Ectodermal cell (in vitro differentiated cells): Measurements from ENCODE around the gene ADAMTS15.

Source experiments
- H3K27ac ChIP-seq: 2 replicates; pipeline ENCODE4 v1.7.0; 2013; ENCODE audit warnings: mild to moderate bottlenecking, low read depth, low read length; ENCODE audit not compliant: insufficient read depth, poor library complexity, severe bottlenecking
- H3K27me3 ChIP-seq: 2 replicates; pipeline ENCODE4 v1.7.0; 2013; ENCODE audit warnings: mild to moderate bottlenecking, low read length; ENCODE audit not compliant: insufficient read depth, control insufficient read depth, poor library complexity, severe bottlenecking
- H3K36me3 ChIP-seq: one replicate; pipeline ENCODE4 v1.7.0; 2013; ENCODE audit warnings: low read length; ENCODE audit not compliant: control insufficient read depth, insufficient read depth
- H3K4me1 ChIP-seq: one replicate; pipeline ENCODE4 v1.7.0; 2013; ENCODE audit warnings: low read length; ENCODE audit not compliant: control insufficient read depth, insufficient read depth
- H3K4me3 ChIP-seq: 2 replicates; pipeline ENCODE4 v1.7.0; 2013; ENCODE audit warnings: low read depth, low read length, control low read depth; ENCODE audit not compliant: insufficient read depth
- H3K9me3 ChIP-seq: 2 replicates; pipeline ENCODE4 v1.7.0; 2013; ENCODE audit warnings: mild to moderate bottlenecking, low read length, moderate library complexity; ENCODE audit not compliant: control insufficient read depth
- WGBS, 2 experiments: methylation state at CpG; one replicate each; pipeline ENCODE4 v1.1.7; 2013; ENCODE audit warnings: missing lambda C conversion rate in 2 of 2; 5-methylcytosine and 5-hydroxymethylcytosine counted together

Gene ADAMTS15

DNA sequence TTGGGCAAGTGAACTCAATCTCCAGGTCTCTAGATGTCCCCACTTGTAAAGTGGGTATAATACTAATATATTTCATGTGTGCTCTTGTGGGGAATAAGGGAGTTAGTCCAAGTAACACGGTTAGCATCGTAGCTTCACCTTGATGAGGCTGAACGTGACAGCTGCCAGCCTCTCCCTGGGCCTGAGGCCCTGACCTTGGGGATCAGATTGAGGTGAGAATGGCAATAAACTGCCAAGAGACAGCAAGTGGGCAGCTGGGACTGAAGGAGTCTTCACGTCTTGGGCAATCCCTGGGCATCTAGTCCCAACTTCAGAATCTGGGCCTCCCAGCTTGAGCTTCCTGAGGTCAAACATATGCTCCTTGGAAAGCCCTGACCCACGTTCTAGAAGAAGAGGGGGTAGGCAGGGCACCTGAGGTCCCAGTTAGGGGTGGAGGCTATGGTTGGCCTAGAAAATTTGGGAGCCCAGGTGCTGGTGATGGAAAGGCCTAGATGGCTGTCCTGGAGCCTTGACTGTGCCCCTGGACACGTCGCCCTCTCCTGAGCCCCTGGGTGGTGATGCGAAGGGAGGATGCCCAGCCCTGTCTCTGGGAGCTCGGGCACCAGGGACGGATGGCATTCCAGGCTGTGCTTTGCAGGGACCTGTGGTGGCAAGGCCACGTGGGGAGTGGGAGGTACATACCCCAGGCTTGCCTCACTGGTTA lies 23.4 kb downstream of the ADAMTS15 start:
- no peaks in the 10 kb centered on the region for H3K9me3 ChIP-seq
- H3K27me3 ChIP-seq = no peaks in the 10 kb centered on the region
- no peak overlapping the region for H3K4me3 ChIP-seq
- H3K27ac ChIP-seq = no peak overlapping the region
- H3K4me1 ChIP-seq = no peaks in the 10 kb centered on the region
- H3K36me3 ChIP-seq = no peaks in the 10 kb centered on the region
- WGBS, 2 experiments = 92 to 94% methylated on average over 11 of the region's 11 CpGs

GRCh38 chr11:130472434-130472961 lies 24.1 kb downstream of the ADAMTS15 start:
- Histone ChIP-seq H3K4me1 (no peaks in the 10 kb centered on the region), H3K27ac (no peak overlapping the region), H3K9me3 (no peaks in the 10 kb centered on the region), H3K36me3 (no peaks in the 10 kb centered on the region), H3K4me3 (no peak overlapping the region), H3K27me3 (no peaks in the 10 kb centered on the region)
- 92 to 96% methylated on average over 7 of the region's 7 CpGs for WGBS, 2 experiments

DNA sequence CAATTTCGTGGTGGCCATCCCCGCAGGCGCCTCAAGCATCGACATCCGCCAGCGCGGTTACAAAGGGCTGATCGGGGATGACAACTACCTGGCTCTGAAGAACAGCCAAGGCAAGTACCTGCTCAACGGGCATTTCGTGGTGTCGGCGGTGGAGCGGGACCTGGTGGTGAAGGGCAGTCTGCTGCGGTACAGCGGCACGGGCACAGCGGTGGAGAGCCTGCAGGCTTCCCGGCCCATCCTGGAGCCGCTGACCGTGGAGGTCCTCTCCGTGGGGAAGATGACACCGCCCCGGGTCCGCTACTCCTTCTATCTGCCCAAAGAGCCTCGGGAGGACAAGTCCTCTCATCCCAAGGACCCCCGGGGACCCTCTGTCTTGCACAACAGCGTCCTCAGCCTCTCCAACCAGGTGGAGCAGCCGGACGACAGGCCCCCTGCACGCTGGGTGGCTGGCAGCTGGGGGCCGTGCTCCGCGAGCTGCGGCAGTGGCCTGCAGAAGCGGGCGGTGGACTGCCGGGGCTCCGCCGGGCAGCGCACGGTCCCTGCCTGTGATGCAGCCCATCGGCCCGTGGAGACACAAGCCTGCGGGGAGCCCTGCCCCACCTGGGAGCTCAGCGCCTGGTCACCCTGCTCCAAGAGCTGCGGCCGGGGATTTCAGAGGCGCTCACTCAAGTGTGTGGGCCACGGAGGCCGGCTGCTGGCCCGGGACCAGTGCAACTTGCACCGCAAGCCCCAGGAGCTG lies 24.8 kb downstream of the ADAMTS15 start:
- Histone ChIP-seq H3K4me3 (no peak overlapping the region), H3K36me3 (no peaks in the 10 kb centered on the region), H3K27me3 (no peaks in the 10 kb centered on the region), H3K4me1 (peaks cover 3% of the 10 kb centered on the region), H3K9me3 (no peaks in the 10 kb centered on the region), H3K27ac (no peak overlapping the region)
- 95 to 96% methylated on average over 52 of the region's 52 CpGs for WGBS, 2 experiments

DNA sequence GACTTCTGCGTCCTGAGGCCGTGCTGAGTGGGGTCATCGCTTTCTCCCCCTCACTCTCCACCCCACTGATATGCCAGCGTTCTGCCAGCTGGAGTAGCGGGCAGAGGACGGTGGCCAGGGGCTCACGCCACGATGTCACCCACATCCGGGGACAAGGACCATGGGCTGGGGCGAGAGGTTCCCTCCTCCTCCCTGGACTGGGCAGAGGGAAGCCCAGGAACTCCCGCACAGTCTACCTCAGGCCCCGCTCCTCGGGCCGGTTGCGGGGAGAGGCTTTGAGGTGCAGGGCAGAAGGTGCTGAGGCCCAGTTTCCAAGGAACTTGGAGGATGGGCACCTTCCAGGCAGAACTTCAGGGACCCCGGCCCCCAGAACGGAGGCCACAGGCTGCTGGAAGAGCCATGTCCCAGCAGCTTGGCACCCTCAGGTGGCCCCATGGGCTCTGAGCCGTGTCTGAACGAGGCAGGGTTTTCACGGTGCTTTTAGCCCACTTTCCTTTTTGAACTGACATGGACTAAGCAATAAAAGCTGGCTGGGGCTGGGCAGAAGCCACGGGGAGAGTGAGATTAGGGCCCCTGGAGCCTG lies 25.4 kb downstream of the ADAMTS15 start:
- WGBS, 2 experiments = 94 to 97% methylated on average over 21 of the region's 21 CpGs
- Histone ChIP-seq H3K4me1 (peaks cover 9% of the 10 kb centered on the region), H3K27me3 (no peaks in the 10 kb centered on the region), H3K4me3 (no peak overlapping the region), H3K27ac (no peak overlapping the region), H3K36me3 (no peaks in the 10 kb centered on the region), H3K9me3 (no peaks in the 10 kb centered on the region)

DNA sequence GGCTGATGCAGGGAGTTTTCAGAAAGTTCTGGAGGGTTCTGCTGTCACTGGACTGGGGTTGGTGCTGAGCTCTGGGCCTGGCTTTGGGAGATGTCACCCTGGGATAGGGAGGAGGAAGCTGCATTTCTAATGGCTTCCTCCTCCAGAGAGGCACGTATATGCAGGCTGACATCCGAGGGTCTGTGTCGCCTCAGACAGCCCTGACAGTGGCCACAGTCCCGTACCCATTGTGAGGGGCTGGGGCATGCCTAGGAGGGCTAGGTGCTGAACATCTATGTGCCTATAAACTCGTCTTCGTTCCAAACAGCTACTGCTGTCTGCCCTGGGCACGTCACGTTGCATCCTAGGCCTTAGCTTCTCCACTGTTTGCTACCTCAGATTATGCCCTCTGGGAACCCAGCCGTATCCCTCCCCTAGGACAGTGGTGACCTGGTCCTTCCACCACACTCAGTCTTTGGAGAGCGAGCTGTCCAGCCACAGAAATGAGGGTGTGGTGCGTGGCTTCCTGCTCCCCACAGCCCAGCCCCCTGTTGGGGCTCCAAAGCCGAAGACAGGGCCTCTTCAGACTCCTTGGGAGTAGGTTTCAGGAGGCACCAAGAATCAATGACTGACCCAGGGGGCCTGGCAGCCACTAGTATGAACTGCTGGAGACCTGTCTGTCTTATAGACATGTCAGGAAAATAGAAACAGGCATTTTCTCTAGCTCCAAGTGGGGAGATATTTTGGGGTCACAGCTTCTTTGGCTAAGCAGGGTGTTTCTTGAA lies 26.4 kb downstream of the ADAMTS15 start:
- no peaks in the 10 kb centered on the region for H3K36me3 ChIP-seq
- 92 to 96% methylated on average over 12 of the region's 12 CpGs for WGBS, 2 experiments
- no peaks in the 10 kb centered on the region for H3K27me3 ChIP-seq
- H3K27ac ChIP-seq = no peak overlapping the region
- no peaks in the 10 kb centered on the region for H3K9me3 ChIP-seq
- H3K4me1 ChIP-seq = peaks cover 12% of the 10 kb centered on the region
- no peak overlapping the region for H3K4me3 ChIP-seq

- Histone ChIP-seq H3K27ac (no peak overlapping the region), H3K4me1 (peaks cover 12% of the 10 kb centered on the region), H3K27me3 (no peaks in the 10 kb centered on the region), H3K9me3 (no peaks in the 10 kb centered on the region), H3K36me3 (no peaks in the 10 kb centered on the region), H3K4me3 (no peak overlapping the region)
- 93 to 95% methylated on average over 9 to 10 of the region's 10 CpGs for WGBS, 2 experiments
Measured at GRCh38 chr11:130475426-130476053, 27.1 kb downstream of the ADAMTS15 start.

DNA sequence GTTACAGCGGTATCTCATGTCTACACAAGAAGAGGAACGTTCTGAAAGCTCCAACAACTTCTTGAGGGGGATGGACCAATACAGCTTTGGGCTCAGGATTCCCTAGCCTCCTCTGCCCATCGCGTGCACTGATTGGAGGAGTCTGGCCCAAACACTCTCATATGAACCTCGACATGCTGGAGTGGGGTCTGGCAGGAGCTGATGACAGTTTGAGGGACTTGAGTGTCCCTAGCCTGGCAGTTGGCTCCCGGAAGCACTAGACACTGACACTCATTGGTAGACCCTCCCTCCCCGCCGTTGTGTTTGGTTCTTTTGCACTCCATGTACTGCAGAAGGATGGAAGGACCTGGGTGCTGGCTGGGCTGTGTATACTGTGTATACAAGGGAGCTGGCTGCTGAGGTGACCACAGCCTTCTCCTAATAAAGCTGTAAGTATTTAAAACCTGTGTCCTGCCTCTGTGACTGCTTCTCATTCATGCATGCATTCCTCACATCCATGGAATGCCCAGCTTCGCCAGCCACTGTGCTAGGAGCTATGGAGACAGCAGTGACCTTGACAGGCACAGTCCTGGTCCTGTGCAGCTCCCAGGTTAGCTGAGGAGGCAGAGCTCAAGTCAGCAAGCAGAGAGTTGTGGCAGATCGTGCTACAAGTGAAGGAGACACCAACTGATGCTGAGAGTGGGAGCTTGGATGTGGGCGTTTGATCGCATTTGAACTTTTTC lies 27.9 kb downstream of the ADAMTS15 start:
- Histone ChIP-seq H3K27me3 (no peaks in the 10 kb centered on the region), H3K4me1 (peaks cover 12% of the 10 kb centered on the region), H3K9me3 (no peaks in the 10 kb centered on the region), H3K36me3 (no peaks in the 10 kb centered on the region), H3K4me3 (no peak overlapping the region), H3K27ac (no peak overlapping the region)
- WGBS, 2 experiments = 89 to 91% methylated on average over 12 of the region's 12 CpGs

GRCh38 chr11:130476922-130477491 lies 28.6 kb downstream of the ADAMTS15 start:
- no peak overlapping the region for H3K27ac ChIP-seq
- 91 to 93% methylated on average over 16 of the region's 16 CpGs for WGBS, 2 experiments

DNA sequence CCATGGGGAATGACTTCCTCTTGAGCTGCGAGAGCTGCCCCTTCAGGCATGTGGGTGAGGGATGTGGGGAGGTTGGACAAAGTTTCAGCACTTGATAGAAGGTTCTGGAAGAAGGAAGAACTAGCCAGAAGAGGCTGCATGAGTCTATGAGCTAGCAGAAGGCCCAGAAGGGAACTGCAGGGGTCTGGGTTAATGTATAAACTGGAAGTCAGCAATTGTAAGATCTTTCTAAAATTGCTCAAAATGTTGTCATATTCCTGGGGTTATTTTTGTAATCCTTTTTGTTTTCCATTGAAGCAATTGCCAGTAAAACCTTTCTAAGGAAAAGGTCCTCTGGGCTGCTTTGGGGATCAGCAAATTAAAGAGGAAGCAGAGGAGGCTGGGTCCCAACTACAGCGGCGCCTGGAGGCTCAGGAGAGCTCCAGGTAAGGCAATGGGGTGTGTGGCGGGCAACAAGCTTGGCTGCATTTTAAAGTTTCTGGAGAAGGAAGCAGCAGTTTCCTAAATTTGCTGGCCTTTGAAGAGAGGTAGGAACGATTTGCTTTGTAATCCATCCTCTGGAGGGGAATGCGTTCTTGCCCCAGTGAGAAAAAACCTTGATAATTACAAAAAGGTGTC lies 29.2 kb downstream of the ADAMTS15 start:
- Histone ChIP-seq H3K36me3 (no peaks in the 10 kb centered on the region), H3K9me3 (no peaks in the 10 kb centered on the region), H3K4me1 (peaks cover 12% of the 10 kb centered on the region), H3K4me3 (no peak overlapping the region), H3K27ac (no peak overlapping the region), H3K27me3 (no peaks in the 10 kb centered on the region)
- 92 to 93% methylated on average over 6 of the region's 6 CpGs for WGBS, 2 experiments

More at GRCh38 chr11:130476922-130477491, 28.6 kb downstream of the ADAMTS15 start:
- H3K9me3 ChIP-seq = no peaks in the 10 kb centered on the region
- H3K27me3 ChIP-seq = no peaks in the 10 kb centered on the region
- H3K36me3 ChIP-seq = no peaks in the 10 kb centered on the region
- H3K4me3 ChIP-seq = no peak overlapping the region
- H3K4me1 ChIP-seq = peaks cover 12% of the 10 kb centered on the region
